Measurements from ENCODE around the gene TLR5.

Gene TLR5

DNA sequence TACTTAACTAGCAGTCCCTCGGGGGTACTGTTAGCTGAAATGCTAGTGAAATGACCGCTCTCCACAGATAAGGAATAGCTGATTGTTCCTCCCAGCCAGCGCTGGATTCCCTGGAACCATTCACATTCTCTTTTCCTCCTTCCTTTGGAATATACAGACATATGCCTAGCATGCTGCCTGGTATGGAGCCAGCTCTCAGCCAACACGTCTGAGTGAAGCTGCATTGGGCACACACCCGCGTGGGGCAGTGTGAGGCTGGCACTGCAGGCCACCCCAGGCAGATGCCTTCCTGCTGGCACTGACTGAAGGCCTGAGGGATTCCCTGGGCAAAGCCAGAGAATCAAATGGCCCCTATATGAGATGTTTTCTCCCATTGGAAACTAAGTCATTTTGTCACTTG, 66.7 kb downstream of the TLR5 start:
- no peak for ATAC-seq (ENCODE audit: low read depth)
- Histone ChIP-seq H3K27me3 (ENCODE audit: insufficient read depth, poor library complexity, severe bottlenecking) (no peaks in the 10 kb centered on the region), H3K4me1 (ENCODE audit: insufficient read depth, poor library complexity, severe bottlenecking) (no peaks in the 10 kb centered on the region), H3K27ac (ENCODE audit: poor library complexity, severe bottlenecking) (no peak overlapping the region), H3K36me3 (ENCODE audit: low read depth) (no peaks in the 10 kb centered on the region), H3K9me3 (ENCODE audit: severe bottlenecking) (no peaks in the 10 kb centered on the region), H3K4me3 (ENCODE audit: severe bottlenecking) (no peak overlapping the region)
- TF ChIP-seq, protein P1, sequence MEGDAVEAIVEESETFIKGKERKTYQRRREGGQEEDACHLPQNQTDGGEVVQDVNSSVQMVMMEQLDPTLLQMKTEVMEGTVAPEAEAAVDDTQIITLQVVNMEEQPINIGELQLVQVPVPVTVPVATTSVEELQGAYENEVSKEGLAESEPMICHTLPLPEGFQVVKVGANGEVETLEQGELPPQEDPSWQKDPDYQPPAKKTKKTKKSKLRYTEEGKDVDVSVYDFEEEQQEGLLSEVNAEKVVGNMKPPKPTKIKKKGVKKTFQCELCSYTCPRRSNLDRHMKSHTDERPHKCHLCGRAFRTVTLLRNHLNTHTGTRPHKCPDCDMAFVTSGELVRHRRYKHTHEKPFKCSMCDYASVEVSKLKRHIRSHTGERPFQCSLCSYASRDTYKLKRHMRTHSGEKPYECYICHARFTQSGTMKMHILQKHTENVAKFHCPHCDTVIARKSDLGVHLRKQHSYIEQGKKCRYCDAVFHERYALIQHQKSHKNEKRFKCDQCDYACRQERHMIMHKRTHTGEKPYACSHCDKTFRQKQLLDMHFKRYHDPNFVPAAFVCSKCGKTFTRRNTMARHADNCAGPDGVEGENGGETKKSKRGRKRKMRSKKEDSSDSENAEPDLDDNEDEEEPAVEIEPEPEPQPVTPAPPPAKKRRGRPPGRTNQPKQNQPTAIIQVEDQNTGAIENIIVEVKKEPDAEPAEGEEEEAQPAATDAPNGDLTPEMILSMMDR (IDR thresholded peaks at IDR 0.05; ENCODE audit: poor library complexity, severe bottlenecking), result no peak
- DNase-seq (ENCODE audit: low spot score), result no peak

DNA sequence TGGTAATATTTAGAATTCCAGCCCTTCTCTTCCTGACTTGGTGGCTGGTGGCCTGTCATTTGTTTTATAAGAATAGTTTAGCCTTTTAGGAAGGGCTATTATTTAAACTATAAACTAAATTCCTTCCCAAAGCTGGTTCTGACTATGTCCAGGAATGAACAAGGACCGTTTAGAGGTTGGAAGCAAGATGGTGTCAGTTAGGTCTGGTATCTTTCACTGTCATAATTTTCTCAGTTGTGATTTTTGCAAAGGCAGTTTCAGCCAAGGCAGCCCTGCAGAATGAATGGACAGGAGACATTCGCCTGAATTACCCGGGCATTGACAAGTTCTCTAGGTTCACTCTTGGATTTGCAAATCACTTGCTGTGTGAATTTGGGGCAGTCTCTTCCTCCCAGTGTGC, 67.2 kb downstream of the TLR5 start:
- no peak for ATAC-seq (ENCODE audit: low read depth)
- no peaks in the 10 kb centered on the region for H3K27me3 ChIP-seq (ENCODE audit: insufficient read depth, poor library complexity, severe bottlenecking)
- H3K36me3 ChIP-seq (ENCODE audit: low read depth), result no peaks in the 10 kb centered on the region
- H3K27ac ChIP-seq (ENCODE audit: poor library complexity, severe bottlenecking), result no peak overlapping the region
- no peak overlapping the region for H3K4me3 ChIP-seq (ENCODE audit: severe bottlenecking)
- TF ChIP-seq, protein P1 (IDR thresholded peaks at IDR 0.05; ENCODE audit: poor library complexity, severe bottlenecking), result no peak
- no peaks in the 10 kb centered on the region for H3K9me3 ChIP-seq (ENCODE audit: severe bottlenecking)
- no peak for DNase-seq (ENCODE audit: low spot score)
- no peaks in the 10 kb centered on the region for H3K4me1 ChIP-seq (ENCODE audit: insufficient read depth, poor library complexity, severe bottlenecking)

DNA sequence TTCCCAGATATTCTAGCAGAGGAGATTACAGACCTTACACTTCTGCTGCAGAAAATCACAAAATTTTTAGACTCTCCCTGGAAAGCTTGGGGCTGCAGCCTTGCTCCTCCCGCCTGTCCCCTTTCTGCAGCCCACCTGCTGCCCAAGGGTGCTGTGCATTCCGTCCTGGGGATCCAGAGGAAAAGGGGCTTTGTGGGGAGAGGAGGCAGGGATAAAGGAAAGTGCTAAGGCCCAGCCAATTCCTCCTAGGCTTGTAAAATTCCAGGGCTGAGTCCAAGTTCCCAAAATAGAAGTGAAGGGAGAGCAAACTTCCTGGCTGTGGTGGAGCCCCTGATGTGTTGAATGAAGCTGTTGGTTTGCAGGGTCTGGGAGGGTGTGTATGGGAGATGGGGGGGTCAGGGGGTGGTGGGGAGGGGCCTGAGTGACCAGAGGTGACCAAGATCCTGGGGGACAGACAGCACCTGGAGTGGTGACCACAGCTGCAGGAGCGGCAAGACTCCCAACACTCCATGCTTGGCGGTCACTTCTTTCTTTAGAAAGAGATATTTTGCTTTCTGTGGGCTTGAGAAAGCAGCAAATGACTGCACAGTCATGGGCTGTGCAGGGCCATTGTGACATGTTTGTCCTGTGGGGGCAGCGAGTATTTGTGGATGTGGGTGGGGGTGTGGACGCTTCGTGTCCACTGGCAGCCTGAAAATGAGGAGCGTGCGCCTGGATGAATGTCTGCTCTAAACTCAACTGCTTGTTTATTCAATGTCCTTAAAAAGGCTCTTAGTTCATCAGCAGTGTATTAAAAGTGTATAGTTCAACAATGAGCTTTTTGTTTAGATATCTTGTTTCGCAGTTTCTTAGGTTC, 68.4 kb downstream of the TLR5 start:
- H3K36me3 ChIP-seq (ENCODE audit: low read depth), result no peaks in the 10 kb centered on the region
- TF ChIP-seq, protein P1 (IDR thresholded peaks at IDR 0.05; ENCODE audit: poor library complexity, severe bottlenecking), result no peak

DNA sequence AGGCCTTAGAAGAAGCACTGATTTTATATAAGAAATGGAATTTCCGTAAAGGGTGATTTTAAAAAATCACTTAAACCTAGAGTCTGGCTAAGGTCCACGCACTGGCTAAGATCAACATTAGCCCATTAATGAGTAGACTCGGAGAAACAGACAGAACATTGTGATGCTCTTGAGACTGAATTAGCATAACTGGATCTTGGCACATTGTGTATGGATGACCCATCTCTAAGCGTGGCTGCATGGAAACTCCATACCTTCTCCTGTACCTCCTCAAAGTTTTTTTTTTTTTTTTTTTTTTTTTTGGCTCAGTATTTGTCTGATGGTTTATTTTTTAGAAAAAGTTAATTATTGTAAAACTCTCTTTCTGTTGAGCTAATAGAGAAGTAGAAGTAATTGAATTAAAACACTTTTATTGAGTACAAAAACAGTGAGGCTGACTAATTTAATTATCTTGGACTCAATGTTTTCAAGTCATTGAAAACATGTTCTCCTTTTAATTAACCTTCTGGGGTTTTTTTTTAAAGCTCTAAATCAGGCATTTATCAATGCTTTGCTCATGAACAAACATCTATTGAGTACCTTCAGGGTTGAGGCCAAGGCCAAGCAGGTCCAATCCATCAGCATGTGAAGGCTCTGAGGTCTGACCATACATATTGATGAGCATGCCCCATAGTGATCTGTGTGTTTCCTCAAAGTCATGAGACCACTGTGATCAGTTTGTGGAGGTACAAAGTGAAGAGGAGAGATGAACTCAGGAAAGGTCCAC, 74.0 kb downstream of the TLR5 start:
- Histone ChIP-seq H3K36me3 (ENCODE audit: low read depth) (no peaks in the 10 kb centered on the region), H3K9me3 (ENCODE audit: severe bottlenecking) (no peaks in the 10 kb centered on the region), H3K4me1 (ENCODE audit: insufficient read depth, poor library complexity, severe bottlenecking) (no peaks in the 10 kb centered on the region), H3K27me3 (ENCODE audit: insufficient read depth, poor library complexity, severe bottlenecking) (no peaks in the 10 kb centered on the region), H3K4me3 (ENCODE audit: severe bottlenecking) (no peak overlapping the region), H3K27ac (ENCODE audit: poor library complexity, severe bottlenecking) (no peak overlapping the region)
- TF ChIP-seq, protein P1 (IDR thresholded peaks at IDR 0.05; ENCODE audit: poor library complexity, severe bottlenecking), result no peak
- ATAC-seq (ENCODE audit: low read depth) (no peak), DNase-seq (ENCODE audit: low spot score) (no peak)

More for the DNA sequence above, 68.4 kb downstream of the TLR5 start:
- ATAC-seq (ENCODE audit: low read depth) (no peak), DNase-seq (ENCODE audit: low spot score) (no peak)
- H3K9me3 ChIP-seq (ENCODE audit: severe bottlenecking), result no peaks in the 10 kb centered on the region
- no peaks in the 10 kb centered on the region for H3K4me1 ChIP-seq (ENCODE audit: insufficient read depth, poor library complexity, severe bottlenecking)
- no peaks in the 10 kb centered on the region for H3K27me3 ChIP-seq (ENCODE audit: insufficient read depth, poor library complexity, severe bottlenecking)
- H3K27ac ChIP-seq (ENCODE audit: poor library complexity, severe bottlenecking), result no peak overlapping the region
- H3K4me3 ChIP-seq (ENCODE audit: severe bottlenecking), result no peak overlapping the region
